SKM-1 (cell line): ENCODE data around the gene POR.
"Not testable (repeated sequence)": the region's sequence is repeated elsewhere in the genome, so short reads cannot be mapped to it uniquely, and the experiment has no call there.

ENCODE experiments used
- DNase-seq: peaks from one replicate; lab custom pipeline; 2025; ENCODE audit not compliant: unreplicated experiment; lab: John Stamatoyannopoulos, UW

The POR gene

GRCh38 chr7:75988568-75989499, 73.9 kb downstream of the POR start:
- DNase-seq, result no peak

- DNase-seq, result no peak
These were observed 74.8 kb downstream of the POR start for GRCh38 chr7:75989500-75990388.

DNA sequence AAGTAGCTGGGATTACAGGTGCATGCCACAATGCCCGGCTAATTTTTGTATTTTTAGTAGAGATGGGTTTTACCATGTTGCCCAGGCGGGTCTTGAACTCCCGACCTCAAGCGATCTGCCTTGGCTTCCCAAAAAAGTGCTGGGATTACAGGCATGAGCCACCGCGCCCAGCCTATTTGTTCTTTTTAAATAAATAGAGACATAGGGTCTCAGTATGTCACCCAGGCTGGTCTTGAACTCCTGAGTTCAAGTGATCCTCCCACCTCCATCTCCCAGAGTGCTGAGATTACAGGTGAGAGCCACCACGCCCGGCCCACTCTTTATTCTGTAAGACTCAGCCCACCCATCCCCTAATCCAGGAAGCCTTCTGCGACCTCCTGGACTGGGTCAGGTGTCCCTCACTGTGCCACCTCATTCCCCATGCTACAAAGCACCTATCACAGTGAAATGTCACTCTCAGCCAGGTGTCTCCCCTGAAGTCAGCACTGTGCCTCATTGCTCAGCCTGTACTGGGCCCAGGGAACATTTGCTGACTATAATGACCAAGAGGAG, 76.7 kb downstream of the POR start:
- no peak for DNase-seq

- DNase-seq, result no peak
These were observed 77.3 kb downstream of the POR start for GRCh38 chr7:75992083-75992755.

GRCh38 chr7:75993689-75994387, 78.9 kb downstream of the POR start:
- DNase-seq, result peak; percentile 2

GRCh38 chr7:75994388-75995051, 79.6 kb downstream of the POR start, which contains the start of gene TMEM120A:
Gene TMEM120A (minus strand): TSS chr7:75994595. CDS start chr7:75994570, 25 bp downstream.
- DNase-seq, result peak; percentile 76

DNA sequence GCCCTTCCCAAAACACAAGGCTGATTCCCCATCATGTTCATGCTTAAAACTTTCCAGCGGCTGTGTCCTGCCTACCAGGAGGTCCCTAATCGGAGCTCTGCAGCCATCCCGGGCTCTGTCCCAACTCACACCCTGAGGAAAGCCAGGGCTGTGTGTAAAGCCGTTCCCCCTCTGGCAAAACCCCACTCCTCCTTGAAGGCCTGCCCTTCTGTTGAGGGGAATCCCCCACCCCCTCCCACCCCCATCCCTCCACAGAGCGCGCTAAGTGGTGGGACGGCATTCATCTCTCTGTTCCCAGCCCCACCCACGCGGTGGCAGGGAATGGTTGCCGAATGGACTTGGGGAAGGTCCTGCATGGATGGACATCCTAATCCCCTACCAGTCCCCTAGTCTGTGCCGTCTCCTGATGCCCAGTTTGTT, 80.1 kb downstream of the POR start:
- DNase-seq, result no peak

DNA sequence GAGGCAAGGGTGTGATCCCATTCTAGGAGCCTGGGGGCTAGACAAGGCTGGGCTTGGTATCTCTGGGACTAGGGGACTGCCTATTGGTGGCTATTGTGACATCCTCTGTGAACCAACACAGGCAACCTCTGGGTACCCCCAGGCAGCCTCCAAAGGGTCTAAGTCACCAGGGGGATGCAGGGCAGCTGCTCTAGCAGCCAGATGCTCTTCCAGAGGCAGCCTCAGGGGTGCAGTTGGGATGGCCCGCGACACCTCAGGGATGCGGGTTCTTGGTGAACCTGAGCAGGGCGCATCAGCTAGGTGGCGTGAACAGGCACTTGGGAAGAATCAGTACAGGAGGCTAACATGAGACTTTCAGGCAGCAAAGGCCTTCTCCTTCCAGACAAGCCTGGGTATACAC, 81.0 kb downstream of the POR start:
- DNase-seq, result no peak

GRCh38 chr7:75996476-75996875, 81.5 kb downstream of the POR start:
- DNase-seq, result no peak

- DNase-seq, result no peak
These were observed 83.1 kb downstream of the POR start for GRCh38 chr7:75998038-75998437.

DNA sequence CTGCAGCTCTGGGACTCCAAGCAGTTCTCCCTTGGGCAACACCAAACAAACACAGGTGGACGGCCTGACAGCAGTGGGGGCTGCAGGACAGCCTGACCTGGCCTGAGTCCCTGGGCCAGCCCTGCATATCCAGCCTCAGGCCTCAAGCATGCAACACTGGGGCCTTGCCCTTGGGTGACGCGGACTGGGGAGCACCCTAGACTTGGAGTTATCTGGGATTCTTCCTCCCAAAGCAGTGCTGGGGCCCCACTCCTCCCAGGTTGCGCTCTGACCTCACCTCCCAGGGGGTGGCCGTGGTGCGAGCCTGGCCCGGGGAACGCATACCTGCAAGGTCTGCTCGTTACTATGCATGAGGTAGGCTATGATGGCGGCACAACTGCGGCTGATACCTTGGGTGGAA, 85.6 kb downstream of the POR start:
- DNase-seq, result no peak

- DNase-seq, result no peak
These were observed 87.2 kb downstream of the POR start for GRCh38 chr7:76002139-76002538.

DNA sequence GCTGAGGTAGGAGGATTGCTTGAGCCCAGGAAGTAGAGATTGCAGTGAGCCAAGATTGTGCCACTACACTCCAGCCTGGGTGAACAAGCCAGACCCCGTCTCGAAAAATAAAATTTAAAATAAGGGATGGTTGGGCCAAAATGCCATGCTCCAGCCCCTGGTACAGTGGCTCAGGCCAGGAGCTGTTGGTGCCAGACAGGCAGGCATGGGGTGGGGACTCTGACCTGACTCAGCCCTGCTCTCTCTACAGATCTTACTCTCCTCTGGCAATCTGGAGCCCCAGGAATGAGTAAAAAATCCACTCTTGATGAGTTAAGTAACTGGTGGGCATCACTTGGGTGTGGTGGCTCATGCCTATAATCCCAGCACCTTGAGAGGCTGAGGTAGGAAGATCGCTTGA, 87.9 kb downstream of the POR start:
- no peak for DNase-seq

GRCh38 chr7:76003351-76003750, 88.4 kb downstream of the POR start:
- no peak for DNase-seq

DNA sequence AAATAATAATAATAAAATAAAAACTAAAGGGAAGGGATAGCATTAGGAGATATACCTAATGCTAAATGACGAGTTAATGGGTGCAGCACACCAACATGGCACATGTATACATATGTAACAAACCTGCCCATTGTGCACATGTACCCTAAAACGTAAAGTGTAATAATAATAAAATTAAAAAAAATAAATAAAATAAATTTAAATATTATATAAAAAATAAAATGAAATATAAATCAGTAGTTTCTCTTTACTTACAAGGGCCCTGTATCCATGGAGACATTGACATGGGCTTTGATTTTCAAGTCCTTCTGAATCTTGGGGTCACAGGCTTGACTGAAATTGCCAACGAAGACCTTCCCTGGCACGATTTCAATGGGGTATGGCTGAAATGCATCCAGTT, 90.0 kb downstream of the POR start:
- DNase-seq, result not testable (repeated sequence)

- DNase-seq, result no peak
These were observed 93.3 kb downstream of the POR start for GRCh38 chr7:76008156-76008687.

DNA sequence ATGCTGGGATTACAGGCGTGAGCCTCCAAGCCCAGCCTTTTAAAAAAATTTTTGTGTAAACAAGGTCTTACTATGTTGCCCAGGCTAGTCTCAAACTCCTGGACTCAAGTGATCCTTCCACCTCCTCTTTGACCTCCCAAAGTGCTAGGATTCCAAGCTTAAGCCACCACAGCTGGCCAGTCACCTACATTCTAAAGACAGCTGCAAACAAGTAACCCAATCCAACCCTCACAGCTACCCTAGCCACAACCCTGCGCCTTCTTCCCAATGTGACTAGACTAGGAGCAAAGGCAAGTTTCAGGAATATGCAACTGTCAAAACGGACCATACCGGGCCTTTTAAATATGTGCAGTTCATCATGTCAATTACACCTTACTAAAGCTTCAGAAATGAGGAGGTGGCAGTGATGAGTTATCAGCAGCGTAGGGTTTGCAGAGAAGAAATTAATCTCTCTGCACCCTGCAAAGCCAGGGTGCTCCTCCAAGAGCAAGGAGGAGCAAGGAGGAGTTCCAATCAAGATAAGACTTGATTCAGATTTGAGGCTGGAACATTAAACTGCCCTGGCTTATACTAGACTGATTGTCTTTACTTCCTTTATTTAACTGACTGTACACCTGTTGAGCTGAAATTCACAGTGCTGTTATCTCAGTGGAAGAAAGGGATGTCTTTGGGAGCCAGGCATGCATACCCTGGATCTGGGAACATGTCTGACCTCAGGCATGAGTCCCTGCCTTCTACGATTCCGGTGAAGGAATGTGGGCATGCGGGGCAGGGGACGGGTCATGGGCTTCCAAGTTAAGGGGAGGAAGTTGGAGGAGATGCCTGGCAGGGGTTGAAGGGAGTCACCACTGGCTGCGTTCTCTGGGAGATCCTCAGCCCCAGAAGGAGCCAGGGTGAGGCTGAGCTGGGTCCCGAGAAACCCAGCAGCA, 95.0 kb downstream of the POR start:
- DNase-seq, result no peak

GRCh38 chr7:76011442-76011861, 96.5 kb downstream of the POR start:
- no peak for DNase-seq
